Keratinocyte (primary cell): ENCODE results near the gene CCT3. TPM values are rescaled to one million over a fixed set of nuclear protein-coding genes. Genes with fewer than 3 reads are reported as not detected.

Source experiments
- DNase-seq: peaks from one replicate; pipeline ENCODE4 v3.0.0-alpha.2; 2011; ENCODE audit warnings: low read depth, missing footprints, low spot score
- FAIRE-seq: peaks from 2 replicates; lab custom pipeline; 2011; peaks lifted over from hg19 to GRCh38; lab: Jason Lieb, UNC
- H2AFZ ChIP-seq: 2 replicates; pipeline ENCODE4 v1.6.0; 2012; ENCODE audit warnings: low read length, control low read depth, inconsistent platforms; ENCODE audit not compliant: control insufficient read depth
- H3K27ac ChIP-seq: 2 replicates; pipeline ENCODE4 v1.5.1; 2011; ENCODE audit warnings: low read length; ENCODE audit not compliant: control insufficient read depth, insufficient read depth
- H3K27me3 ChIP-seq: 3 replicates; pipeline ENCODE4 v1.6.0; 2011; ENCODE audit warnings: low read length; ENCODE audit not compliant: control insufficient read depth, insufficient read depth; ENCODE audit errors: extremely low read depth
- H3K36me3 ChIP-seq, 2 experiments: 2 replicates in 1 of 2; 3 replicates in 1 of 2; pipeline ENCODE4 v1.5.1; 2011; ENCODE audit warnings: low read length in 2 of 2, mild to moderate bottlenecking in 1 of 2; ENCODE audit not compliant: control insufficient read depth in 2 of 2, insufficient read depth in 2 of 2; ENCODE audit errors: extremely low read depth in 1 of 2
- H3K4me1 ChIP-seq: 3 replicates; pipeline ENCODE4 v1.5.1; 2011; ENCODE audit warnings: low read length; ENCODE audit not compliant: control insufficient read depth, insufficient read depth; ENCODE audit errors: extremely low read depth
- H3K4me2 ChIP-seq: 3 replicates; pipeline ENCODE4 v1.6.0; 2011; ENCODE audit warnings: low read depth, low read length; ENCODE audit not compliant: control insufficient read depth, insufficient read depth; ENCODE audit errors: extremely low read depth
- H3K4me3 ChIP-seq, 3 experiments: fragments of 200-600 bp in 1 of 3; sonication (generic) in 1 of 3; 2 replicates in 2 of 3; 3 replicates in 1 of 3; pipeline ENCODE4 v1.5.1; 2011 to 2016; ENCODE audit warnings: low read length in 3 of 3, mild to moderate bottlenecking in 3 of 3, control low read depth in 2 of 3, inconsistent platforms in 1 of 3, low read depth in 1 of 3, mixed read lengths in 1 of 3, mixed run types in 1 of 3, moderate library complexity in 1 of 3; ENCODE audit not compliant: control insufficient read depth in 2 of 3, insufficient read depth in 2 of 3; ENCODE audit errors: extremely low read depth in 1 of 3
- H3K79me2 ChIP-seq: 2 replicates; pipeline ENCODE4 v1.6.0; 2012; ENCODE audit warnings: low read length; ENCODE audit not compliant: control insufficient read depth, insufficient read depth
- H3K9ac ChIP-seq: 3 replicates; pipeline ENCODE4 v1.6.0; 2011; ENCODE audit warnings: low read length; ENCODE audit not compliant: control insufficient read depth, insufficient read depth; ENCODE audit errors: extremely low read depth
- H3K9me1 ChIP-seq: 3 replicates; pipeline ENCODE4 v1.6.0; 2011; ENCODE audit warnings: low read length; ENCODE audit not compliant: control insufficient read depth, insufficient read depth; ENCODE audit errors: extremely low read depth
- H3K9me3 ChIP-seq: 2 replicates; pipeline ENCODE4 v1.5.1; 2012; ENCODE audit warnings: low read depth, low read length; ENCODE audit not compliant: control insufficient read depth
- H4K20me1 ChIP-seq: 3 replicates; pipeline ENCODE4 v1.6.0; 2011; ENCODE audit warnings: low read length; ENCODE audit not compliant: control insufficient read depth, insufficient read depth; ENCODE audit errors: extremely low read depth
- CTCF ChIP-seq, 3 experiments: IDR thresholded peaks in 1 of 3; conservative IDR thresholded peaks in 1 of 3; optimal IDR thresholded peaks in 1 of 3; 2 replicates in 2 of 3; 3 replicates in 1 of 3; pipeline versions ENCODE3 to v1.5.1; 2011; ENCODE audit warnings: low read length in 3 of 3, mild to moderate bottlenecking in 3 of 3, moderate library complexity in 2 of 3, control low read depth in 1 of 3, inconsistent platforms in 1 of 3; ENCODE audit not compliant: insufficient read depth in 2 of 3; ENCODE audit errors: extremely low read depth in 1 of 3
- EZH2 ChIP-seq: IDR thresholded peaks from one replicate; pipeline ENCODE4 v1.6.1; 2012; ENCODE audit warnings: inconsistent platforms, mild to moderate bottlenecking, low read length, moderate library complexity
- dilution Hi-C: fragments of 300-500 bp; cut with MboI; formaldehyde crosslinking; loops from one replicate; pipeline ENCODE4 v1.7.0; 2020; ENCODE audit warnings: low sequenced_read_pairs; ENCODE audit not compliant: extremely low pct_ligation_motif_present
- polyA plus RNA-seq, 5 experiments: library from polyadenylated mRNA; depleted of rRNA in 3 of 5; stranded (reverse) in 3 of 5; stranded (forward) in 1 of 5; unstranded in 1 of 5; fragments of >200 nt; gene quantifications; 1 replicate in 1 of 5; 2 replicates in 3 of 5; 3 replicates in 1 of 5; pipeline versions ENCODE4 v1.2.1 to v1.2.3, GENCODE V29; 2011 to 2012; ENCODE audit warnings: missing spikeins in 2 of 5, low read depth in 1 of 5, low replicate concordance in 1 of 5

Gene CCT3
- polyA plus RNA-seq, 1 donor (not counting 4 experiments of a cell fraction or from before 2014, with no cell fraction given), result 530 TPM

- no peak overlapping the region for H3K9ac ChIP-seq
- no peaks in the 10 kb centered on the region for H3K9me3 ChIP-seq
- peak overlapping the region; percentile 79 for H3K27ac ChIP-seq
- peaks cover 9% of the 10 kb centered on the region for H3K9me1 ChIP-seq
- FAIRE-seq (peak; percentile 94), DNase-seq (no peak)
- no peaks in the 10 kb centered on the region for H3K27me3 ChIP-seq
- dilution Hi-C loops, result no loop called here
- peaks cover 12% of the 10 kb centered on the region for H4K20me1 ChIP-seq
- no peaks in the 10 kb centered on the region for H3K79me2 ChIP-seq
- peak overlapping the region; percentile 72 for H3K4me2 ChIP-seq
- no peak for TF ChIP-seq EZH2
- no peak for TF ChIP-seq CTCF (optimal IDR thresholded peaks at IDR 0.05 in 1 of 3, IDR thresholded peaks at IDR 0.05 in 1 of 3, conservative IDR thresholded peaks at IDR 0.05 in 1 of 3; ENCODE audit: extremely low read depth in 1 of 3, insufficient read depth in 2 of 3, low read length in 3 of 3)
- peaks cover 57% of the 10 kb centered on the region for H3K4me1 ChIP-seq
- peak overlapping the region in 1 of 3 experiments; percentile 16 for H3K4me3 ChIP-seq
- H2AFZ ChIP-seq, result no peak overlapping the region
- peaks cover 44 to 78% of the 10 kb centered on the region in 2 experiments for H3K36me3 ChIP-seq
Observed at GRCh38 chr1:156262461-156263287, 75.4 kb downstream of the CCT3 start.

GRCh38 chr1:156260896-156261295, 77.2 kb downstream of the CCT3 start:
- dilution Hi-C loops, result no loop called here
- H3K27ac ChIP-seq, result peak overlapping the region; percentile 31
- peaks cover 5% of the 10 kb centered on the region for H3K9me1 ChIP-seq
- FAIRE-seq (no peak), DNase-seq (no peak)
- no peak overlapping the region for H2AFZ ChIP-seq
- H3K4me2 ChIP-seq, result peak overlapping the region; percentile 27
- H3K36me3 ChIP-seq, result peaks cover 36 to 76% of the 10 kb centered on the region in 2 experiments
- H3K79me2 ChIP-seq, result no peaks in the 10 kb centered on the region
- H3K9me3 ChIP-seq, result no peaks in the 10 kb centered on the region
- H3K27me3 ChIP-seq, result no peaks in the 10 kb centered on the region
- H3K4me1 ChIP-seq, result peaks cover 65% of the 10 kb centered on the region
- no peak overlapping the region for H3K4me3 ChIP-seq
- H3K9ac ChIP-seq, result no peak overlapping the region
- TF ChIP-seq CTCF (optimal IDR thresholded peaks at IDR 0.05 in 1 of 3, IDR thresholded peaks at IDR 0.05 in 1 of 3, conservative IDR thresholded peaks at IDR 0.05 in 1 of 3; ENCODE audit: extremely low read depth in 1 of 3, insufficient read depth in 2 of 3, low read length in 3 of 3) (no peak), EZH2 (no peak)
- H4K20me1 ChIP-seq, result peaks cover 12% of the 10 kb centered on the region
